ENCODE measurements around the gene SYT10.

- no peak for TF ChIP-seq GATA2 (IDR thresholded peaks at IDR 0.05; ENCODE audit: low read depth, low read length)
- TF ChIP-seq GATA3 (IDR thresholded peaks at IDR 0.05; ENCODE audit: low read depth, low read length) = no peak
Measured at GRCh38 chr12:33476058-33476457, 36.4 kb upstream of the SYT10 start.

Measured in SH-SY5Y (cell line).